Erythroblast (primary cell): ENCODE data around the gene UNC13B.

ENCODE experiments used
- GATA1 ChIP-seq: IDR thresholded peaks from 2 replicates; pipeline ENCODE4 v1.6.1; 2011; ENCODE audit warnings: low read depth, mild to moderate bottlenecking, control low read depth, low read length, moderate library complexity
- POLR2A ChIP-seq: IDR thresholded peaks from 2 replicates; pipeline ENCODE4 v1.6.1; 2011; ENCODE audit warnings: mild to moderate bottlenecking, low read length

- no peak for TF ChIP-seq POLR2A
- TF ChIP-seq GATA1: no peak
Observed at GRCh38 chr9:35116898-35117551, 44.8 kb upstream of the UNC13B start.
